Measurements from ENCODE around the gene EDRF1. TPM values are rescaled to one million over a fixed set of nuclear protein-coding genes. Genes with fewer than 3 reads are reported as not detected.

EDRF1 gene
- total RNA-seq, 3 donors from 2014 or later (not counting 1 experiment from before 2014, with no cell fraction given): 40.6 to 66.2 (median 57.5) TPM

DNA sequence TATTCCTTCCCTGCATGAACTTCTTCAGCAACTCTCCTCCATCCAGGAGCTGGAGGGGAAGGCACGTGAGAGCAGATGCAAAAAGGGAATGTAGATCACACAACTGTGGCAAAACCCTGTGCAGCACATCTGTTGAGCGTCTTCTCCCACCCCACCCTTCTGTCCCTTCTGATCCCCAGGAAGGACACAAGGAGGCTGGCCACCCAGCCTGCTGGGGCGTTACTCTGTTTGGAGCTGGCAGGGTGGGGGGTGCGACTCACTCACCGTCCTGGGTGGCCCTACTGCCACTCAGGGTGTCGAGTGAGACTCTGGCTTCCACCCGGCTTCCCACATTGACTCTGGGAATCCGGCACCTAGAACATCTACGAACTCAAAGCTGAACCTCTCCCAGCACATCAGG is 66.3 kb downstream of the EDRF1 start:
- WGBS (ENCODE audit: insufficient coverage): 86% methylated on average over 8 of the region's 9 CpGs
- peaks cover 4% of the 10 kb centered on the region for H3K36me3 ChIP-seq (ENCODE audit: control insufficient read depth, insufficient read depth, low read length)
- ATAC-seq (no peak), DNase-seq (no peak)
- intact Hi-C loops (cut with micrococcal nuclease): no loop called here
- no peaks in the 10 kb centered on the region for H3K27me3 Mint-ChIP-seq (ENCODE audit: low read depth in 2 of 2)
- no peaks in the 10 kb centered on the region for H3K9me3 Mint-ChIP-seq
- H3K27ac Mint-ChIP-seq: no peak overlapping the region
- H3K27ac ChIP-seq (ENCODE audit: low read length): no peak overlapping the region
- TF ChIP-seq, protein P1, sequence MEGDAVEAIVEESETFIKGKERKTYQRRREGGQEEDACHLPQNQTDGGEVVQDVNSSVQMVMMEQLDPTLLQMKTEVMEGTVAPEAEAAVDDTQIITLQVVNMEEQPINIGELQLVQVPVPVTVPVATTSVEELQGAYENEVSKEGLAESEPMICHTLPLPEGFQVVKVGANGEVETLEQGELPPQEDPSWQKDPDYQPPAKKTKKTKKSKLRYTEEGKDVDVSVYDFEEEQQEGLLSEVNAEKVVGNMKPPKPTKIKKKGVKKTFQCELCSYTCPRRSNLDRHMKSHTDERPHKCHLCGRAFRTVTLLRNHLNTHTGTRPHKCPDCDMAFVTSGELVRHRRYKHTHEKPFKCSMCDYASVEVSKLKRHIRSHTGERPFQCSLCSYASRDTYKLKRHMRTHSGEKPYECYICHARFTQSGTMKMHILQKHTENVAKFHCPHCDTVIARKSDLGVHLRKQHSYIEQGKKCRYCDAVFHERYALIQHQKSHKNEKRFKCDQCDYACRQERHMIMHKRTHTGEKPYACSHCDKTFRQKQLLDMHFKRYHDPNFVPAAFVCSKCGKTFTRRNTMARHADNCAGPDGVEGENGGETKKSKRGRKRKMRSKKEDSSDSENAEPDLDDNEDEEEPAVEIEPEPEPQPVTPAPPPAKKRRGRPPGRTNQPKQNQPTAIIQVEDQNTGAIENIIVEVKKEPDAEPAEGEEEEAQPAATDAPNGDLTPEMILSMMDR (IDR thresholded peaks at IDR 0.05): no peak
- H3K4me3 ChIP-seq (ENCODE audit: low read length): no peak overlapping the region
- no peaks in the 10 kb centered on the region for H3K36me3 Mint-ChIP-seq
- peaks cover 15 to 19% of the 10 kb centered on the region in 2 donors for H3K4me1 Mint-ChIP-seq
- no peak overlapping the region for H3K4me3 Mint-ChIP-seq
- H3K27me3 ChIP-seq (ENCODE audit: control insufficient read depth, insufficient read depth, low read length): no peaks in the 10 kb centered on the region
- H3K4me1 ChIP-seq (ENCODE audit: control insufficient read depth, insufficient read depth, low read length): peaks cover 27% of the 10 kb centered on the region
- H3K9me3 ChIP-seq (ENCODE audit: control insufficient read depth, insufficient read depth, low read length): no peaks in the 10 kb centered on the region

DNA sequence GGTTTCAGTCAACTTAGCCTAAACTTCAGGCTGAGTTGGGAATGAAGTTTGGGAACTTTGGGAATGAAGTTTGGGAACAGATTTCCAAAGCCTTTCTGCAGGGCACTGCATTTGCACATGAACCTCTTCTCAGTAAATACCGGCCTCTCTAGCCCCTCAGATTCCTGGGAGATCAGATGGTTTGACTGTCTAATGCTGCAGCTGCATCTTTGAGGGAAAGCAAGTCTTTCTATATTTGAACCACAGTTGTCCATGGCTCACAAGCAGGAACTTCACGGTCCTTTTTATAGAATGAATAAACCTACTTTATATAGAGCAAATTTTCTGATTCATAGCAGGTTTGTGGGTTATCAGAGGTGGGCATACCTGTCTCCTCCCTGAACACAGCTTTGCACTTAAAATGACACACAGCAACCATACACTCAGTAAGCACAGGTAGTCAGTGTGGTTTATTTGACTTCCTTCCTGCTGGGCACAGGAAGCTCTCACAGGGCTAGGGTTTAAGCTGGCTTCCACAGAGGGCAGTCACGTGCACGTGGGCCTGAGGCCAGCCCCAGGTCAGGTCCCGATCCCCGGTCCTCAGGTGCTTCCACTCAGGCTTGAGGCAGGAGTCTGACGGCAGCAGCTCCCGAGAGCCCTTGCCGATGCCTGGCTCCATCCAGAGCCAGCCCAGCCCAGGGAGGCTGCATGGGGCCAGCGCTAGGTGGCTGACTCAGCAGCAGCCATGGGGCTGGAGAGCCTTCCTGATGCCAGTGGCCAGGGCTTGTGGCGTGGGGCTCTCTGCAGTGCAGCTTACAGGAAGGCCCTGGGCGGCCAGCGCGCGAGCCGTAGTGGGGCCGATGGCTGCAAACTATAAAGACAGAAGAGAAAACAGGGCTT is 68.9 kb downstream of the EDRF1 start:
- TF ChIP-seq, protein P1 (IDR thresholded peaks at IDR 0.05): no peak
- DNase-seq (no peak), ATAC-seq (peak in 1 of 3 donors; percentile 36)
- peaks cover 43% of the 10 kb centered on the region for H3K4me1 ChIP-seq (ENCODE audit: control insufficient read depth, insufficient read depth, low read length)
- peak overlapping the region; percentile 44 to 51 for H3K27ac Mint-ChIP-seq
- no peaks in the 10 kb centered on the region for H3K36me3 Mint-ChIP-seq
- H3K27me3 Mint-ChIP-seq (ENCODE audit: low read depth in 2 of 2): no peaks in the 10 kb centered on the region
- no peak overlapping the region for H3K4me3 ChIP-seq (ENCODE audit: low read length)
- H3K9me3 ChIP-seq (ENCODE audit: control insufficient read depth, insufficient read depth, low read length): no peaks in the 10 kb centered on the region
- WGBS (ENCODE audit: insufficient coverage): 69% methylated on average over 16 of the region's 17 CpGs
- intact Hi-C loops (cut with micrococcal nuclease): no loop called here
- H3K4me3 Mint-ChIP-seq: no peak overlapping the region
- H3K27ac ChIP-seq (ENCODE audit: low read length): peak overlapping the region; percentile 4
- no peaks in the 10 kb centered on the region for H3K27me3 ChIP-seq (ENCODE audit: control insufficient read depth, insufficient read depth, low read length)
- H3K9me3 Mint-ChIP-seq: no peaks in the 10 kb centered on the region
- H3K4me1 Mint-ChIP-seq: peaks cover 25 to 28% of the 10 kb centered on the region in 2 donors
- H3K36me3 ChIP-seq (ENCODE audit: control insufficient read depth, insufficient read depth, low read length): peaks cover 4% of the 10 kb centered on the region

DNA sequence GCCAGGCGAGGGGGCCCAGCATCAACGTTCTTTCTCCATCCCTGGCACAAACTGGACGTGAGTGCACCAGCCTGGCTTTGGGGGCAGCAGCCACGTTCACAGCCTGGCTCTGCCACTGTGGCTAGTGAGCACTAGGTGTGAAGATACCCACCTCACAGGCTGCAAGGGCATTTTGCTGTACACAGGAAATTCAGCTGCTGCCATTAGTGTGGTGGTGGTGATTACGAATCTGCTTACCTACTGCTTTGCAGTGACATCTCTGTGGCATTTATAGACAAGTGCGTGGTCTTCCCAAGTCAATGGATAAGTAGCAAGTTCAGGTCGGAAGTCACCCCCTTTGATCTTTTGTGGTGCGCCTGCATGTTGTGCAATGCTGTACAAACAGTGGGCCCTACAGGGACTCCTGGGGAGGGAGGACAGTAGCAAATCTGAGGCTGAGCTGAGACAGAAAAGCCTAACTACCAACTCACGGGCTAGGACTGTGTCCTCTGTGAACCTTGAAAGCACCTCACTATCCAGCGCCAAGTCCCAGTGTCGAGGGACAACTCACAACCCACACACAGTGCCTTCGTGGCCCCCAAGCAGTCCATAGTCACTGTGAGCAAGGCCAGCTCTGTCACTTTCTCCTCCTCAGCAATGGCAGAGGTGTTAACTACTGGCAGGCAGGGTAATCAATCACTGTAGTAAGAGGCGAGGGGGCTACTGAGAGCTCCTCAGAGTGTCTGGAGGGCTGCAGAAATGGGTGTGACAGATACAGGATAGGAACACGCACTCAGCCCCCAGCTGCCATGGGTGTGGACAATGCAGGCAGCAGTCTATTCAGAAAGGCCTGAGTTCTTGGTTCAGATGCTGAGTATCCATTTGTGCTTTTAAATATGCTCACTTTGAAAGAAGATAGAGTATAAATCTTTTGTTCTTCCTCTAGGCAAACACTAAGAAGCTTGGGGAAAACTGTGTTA is 73.1 kb downstream of the EDRF1 start:
- Mint-ChIP-seq H3K4me3 (no peak overlapping the region), H3K36me3 (peaks cover 12% of the 10 kb centered on the region), H3K4me1 (peaks cover 21% of the 10 kb centered on the region in 2 donors), H3K27me3 (ENCODE audit: low read depth in 2 of 2) (no peaks in the 10 kb centered on the region), H3K27ac (peak overlapping the region; percentile 84 to 85), H3K9me3 (no peaks in the 10 kb centered on the region)
- WGBS (ENCODE audit: insufficient coverage): 73% methylated on average over 14 of the region's 14 CpGs
- Histone ChIP-seq H3K27me3 (ENCODE audit: control insufficient read depth, insufficient read depth, low read length) (no peaks in the 10 kb centered on the region), H3K27ac (ENCODE audit: low read length) (peak overlapping the region; percentile 67), H3K4me1 (ENCODE audit: control insufficient read depth, insufficient read depth, low read length) (peaks cover 37% of the 10 kb centered on the region), H3K9me3 (ENCODE audit: control insufficient read depth, insufficient read depth, low read length) (no peaks in the 10 kb centered on the region), H3K4me3 (ENCODE audit: low read length) (no peak overlapping the region), H3K36me3 (ENCODE audit: control insufficient read depth, insufficient read depth, low read length) (peaks cover 22% of the 10 kb centered on the region)
- intact Hi-C loops (cut with micrococcal nuclease): no loop called here
- TF ChIP-seq, protein P1 (IDR thresholded peaks at IDR 0.05): no peak
- DNase-seq (peak; percentile 24 to 38), ATAC-seq (peak; percentile 73 to 86 (median 76))

Measured in natural killer cell (primary cell).